Neural cell (in vitro differentiated cells): Measurements from ENCODE around the gene HUS1B. TPM values are rescaled to one million over a fixed set of nuclear protein-coding genes. Genes with fewer than 3 reads are reported as not detected.

Experiments
- H2AFZ ChIP-seq: fragments of 200-600, 300-800 bp; sonication (generic), shearing (Covaris generic); 2 replicates; pipeline ENCODE4 v1.6.0; 2014; ENCODE audit warnings: low read depth, mild to moderate bottlenecking, antibody characterized with exemption, low read length, moderate library complexity
- H3F3A ChIP-seq: fragments of 200-600 bp; shearing (Covaris generic); 2 replicates; pipeline ENCODE4 v1.6.1; 2016; ENCODE audit warnings: mild to moderate bottlenecking, moderate library complexity, mixed read lengths, antibody characterized with exemption, low read length; ENCODE audit not compliant: insufficient read depth, poor library complexity, severe bottlenecking
- H3K27ac ChIP-seq: fragments of 200-600, 300-800 bp; sonication (generic), shearing (Covaris generic); 2 replicates; pipeline ENCODE4 v1.5.1; 2014; ENCODE audit warnings: mild to moderate bottlenecking, low read length, moderate library complexity
- H3K27me3 ChIP-seq: fragments of 300-800, 200-600 bp; sonication (generic), shearing (Covaris generic); 2 replicates; pipeline ENCODE4 v1.6.0; 2014; ENCODE audit warnings: mild to moderate bottlenecking, low read depth, low read length, moderate library complexity; ENCODE audit not compliant: insufficient read depth
- H3K36me3 ChIP-seq: fragments of 300-800, 200-600 bp; sonication (generic), shearing (Covaris generic); 2 replicates; pipeline ENCODE4 v1.5.1; 2014; ENCODE audit warnings: mild to moderate bottlenecking, antibody characterized with exemption, low read length, moderate library complexity; ENCODE audit not compliant: insufficient read depth
- H3K4me2 ChIP-seq: fragments of 300-800, 200-600 bp; sonication (generic), shearing (Covaris generic); 2 replicates; pipeline ENCODE4 v1.6.0; 2014; ENCODE audit warnings: mild to moderate bottlenecking, low read length
- H3K4me3 ChIP-seq: fragments of 300-800, 200-600 bp; sonication (generic), shearing (Covaris generic); 2 replicates; pipeline ENCODE4 v1.5.1; 2014; ENCODE audit warnings: mild to moderate bottlenecking, low read length, moderate library complexity
- H3K79me2 ChIP-seq: fragments of 200-600 bp; shearing (Covaris generic); replicated peaks from 2 replicates; pipeline ENCODE4 v1.6.0; 2014; ENCODE audit warnings: mild to moderate bottlenecking, low read length, moderate library complexity; ENCODE audit not compliant: insufficient read depth
- H3K9ac ChIP-seq: fragments of 300-800, 200-600 bp; sonication (generic), shearing (Covaris generic); 2 replicates; pipeline ENCODE4 v1.6.1; 2016; ENCODE audit warnings: mild to moderate bottlenecking, low read length, mixed read lengths
- H3K9me2 ChIP-seq: fragments of 200-600 bp; shearing (Covaris generic); 2 replicates; pipeline ENCODE4 v1.6.1; 2016; ENCODE audit warnings: mild to moderate bottlenecking, low read length, mixed read lengths; ENCODE audit not compliant: insufficient read depth
- H3K9me3 ChIP-seq: fragments of 200-600, 300-800 bp; sonication (generic), shearing (Covaris generic); 2 replicates; pipeline ENCODE4 v1.6.1; 2016; ENCODE audit warnings: mild to moderate bottlenecking, mixed run types, low read length, moderate library complexity, mixed read lengths
- H4K20me1 ChIP-seq: fragments of 200-600 bp; shearing (Covaris generic); 2 replicates; pipeline ENCODE4 v1.6.1; 2016; ENCODE audit warnings: mild to moderate bottlenecking, mixed run types; ENCODE audit not compliant: insufficient read depth
- CTCF ChIP-seq: fragments of 450-650 bp; IDR thresholded peaks from 2 replicates; pipeline ENCODE4 v1.5.1; 2014; ENCODE audit warnings: antibody characterized with exemption, mild to moderate bottlenecking, moderate library complexity; ENCODE audit not compliant: poor library complexity, severe bottlenecking
- EP300 ChIP-seq: fragments of 450-650 bp; conservative IDR thresholded peaks from 2 replicates; pipeline ENCODE4 v1.6.1; 2014; ENCODE audit warnings: antibody characterized with exemption, mild to moderate bottlenecking, moderate library complexity; ENCODE audit not compliant: poor library complexity, severe bottlenecking
- EZH2 ChIP-seq: fragments of 200-600, 300-800 bp; shearing (Covaris generic), sonication (generic); IDR thresholded peaks from 2 replicates; pipeline ENCODE4 v1.6.1; 2014; ENCODE audit warnings: antibody characterized with exemption, low read length, borderline replicate concordance, mild to moderate bottlenecking; ENCODE audit not compliant: insufficient read depth, poor library complexity, severe bottlenecking
- MXI1 ChIP-seq: fragments of 450-650 bp; conservative IDR thresholded peaks from 2 replicates; pipeline ENCODE4 v1.6.1; 2014; ENCODE audit warnings: antibody characterized with exemption, mild to moderate bottlenecking; ENCODE audit not compliant: poor library complexity, severe bottlenecking
- POLR2AphosphoS5 ChIP-seq: IDR thresholded peaks from 2 replicates; pipeline ENCODE4 v1.6.1; 2012
- RAD21 ChIP-seq: fragments of 450-650 bp; conservative IDR thresholded peaks from 2 replicates; pipeline ENCODE4 v1.6.1; 2014; ENCODE audit warnings: antibody characterized with exemption, mild to moderate bottlenecking, moderate library complexity
- SMC3 ChIP-seq: fragments of 450-650 bp; conservative IDR thresholded peaks from 2 replicates; pipeline ENCODE4 v1.6.1; 2014; ENCODE audit warnings: antibody characterized with exemption, mild to moderate bottlenecking, moderate library complexity; ENCODE audit not compliant: poor library complexity
- TAF1 ChIP-seq: IDR thresholded peaks from 2 replicates; pipeline ENCODE4 v1.6.1; 2012; ENCODE audit warnings: low read depth
- polyA plus RNA-seq: library from polyadenylated mRNA; depleted of rRNA; stranded (reverse); fragments of >200 nt; gene quantifications from 2 replicates; pipeline ENCODE4 v1.2.3, GENCODE V29; 2014
- TF ChIP-seq, protein P1 (sequence below): IDR thresholded peaks from 2 replicates; pipeline ENCODE4 v1.6.1; 2012; ENCODE audit warnings: borderline replicate concordance

HUS1B gene
- polyA plus RNA-seq, 1 donor from 2014 or later, result 0.52 TPM

DNA sequence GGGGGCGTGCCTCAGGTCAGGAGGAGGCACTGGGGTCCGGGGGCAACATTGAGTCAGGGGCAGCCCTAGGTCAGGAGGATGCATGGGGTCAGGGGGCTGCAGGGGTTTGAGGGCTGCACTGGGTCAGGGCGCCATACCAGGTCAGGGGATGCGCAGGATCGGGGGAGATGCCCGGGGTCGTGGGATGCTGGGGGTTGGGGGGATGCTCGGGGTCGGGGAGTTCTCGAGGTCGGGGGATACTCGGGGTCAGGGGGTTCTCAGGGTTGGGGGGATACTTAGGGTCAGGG is 36.8 kb upstream of the HUS1B start:
- Histone ChIP-seq H3K79me2 (peaks cover 33% of the 10 kb centered on the region), H3K4me2 (peak overlapping the region; percentile 82), H3K27ac (no peak overlapping the region), H3K9ac (peak overlapping the region; percentile 87), H3K27me3 (no peaks in the 10 kb centered on the region), H3K9me2 (no peaks in the 10 kb centered on the region), H3K4me3 (peak overlapping the region; percentile 97), H3F3A (no peaks in the 10 kb centered on the region), H4K20me1 (no peaks in the 10 kb centered on the region), H3K36me3 (no peaks in the 10 kb centered on the region), H2AFZ (peak overlapping the region; percentile 87), H3K9me3 (no peaks in the 10 kb centered on the region)
- TF ChIP-seq EZH2, result no peak
- TF ChIP-seq TAF1, result no peak
- TF ChIP-seq CTCF, result no peak
- no peak for TF ChIP-seq MXI1
- no peak for TF ChIP-seq POLR2AphosphoS5
- TF ChIP-seq EP300, result no peak

- Histone ChIP-seq H3K27ac (peak within 1 kb of the TSS; percentile 65), H3K9me2 (no peaks in the 10 kb centered on the region), H3K9me3 (no peaks in the 10 kb centered on the region), H4K20me1 (no peaks in the 10 kb centered on the region), H3K36me3 (no peaks in the 10 kb centered on the region), H3K4me2 (peak within 1 kb of the TSS; percentile 84), H3K79me2 (peaks cover 35% of the 10 kb centered on the region), H2AFZ (peak within 1 kb of the TSS; percentile 87), H3K4me3 (peak within 1 kb of the TSS; percentile 97), H3K9ac (peak within 1 kb of the TSS; percentile 87), H3F3A (no peaks in the 10 kb centered on the region), H3K27me3 (no peaks in the 10 kb centered on the region)
- TF ChIP-seq RAD21 (no peak), CTCF (peak; percentile 59), EP300 (peak; percentile 70), TAF1 (peak; percentile 97), EZH2 (no peak), MXI1 (peak; percentile 72), SMC3 (peak; percentile 27), POLR2AphosphoS5 (peak; percentile 91)
- TF ChIP-seq, protein P1, sequence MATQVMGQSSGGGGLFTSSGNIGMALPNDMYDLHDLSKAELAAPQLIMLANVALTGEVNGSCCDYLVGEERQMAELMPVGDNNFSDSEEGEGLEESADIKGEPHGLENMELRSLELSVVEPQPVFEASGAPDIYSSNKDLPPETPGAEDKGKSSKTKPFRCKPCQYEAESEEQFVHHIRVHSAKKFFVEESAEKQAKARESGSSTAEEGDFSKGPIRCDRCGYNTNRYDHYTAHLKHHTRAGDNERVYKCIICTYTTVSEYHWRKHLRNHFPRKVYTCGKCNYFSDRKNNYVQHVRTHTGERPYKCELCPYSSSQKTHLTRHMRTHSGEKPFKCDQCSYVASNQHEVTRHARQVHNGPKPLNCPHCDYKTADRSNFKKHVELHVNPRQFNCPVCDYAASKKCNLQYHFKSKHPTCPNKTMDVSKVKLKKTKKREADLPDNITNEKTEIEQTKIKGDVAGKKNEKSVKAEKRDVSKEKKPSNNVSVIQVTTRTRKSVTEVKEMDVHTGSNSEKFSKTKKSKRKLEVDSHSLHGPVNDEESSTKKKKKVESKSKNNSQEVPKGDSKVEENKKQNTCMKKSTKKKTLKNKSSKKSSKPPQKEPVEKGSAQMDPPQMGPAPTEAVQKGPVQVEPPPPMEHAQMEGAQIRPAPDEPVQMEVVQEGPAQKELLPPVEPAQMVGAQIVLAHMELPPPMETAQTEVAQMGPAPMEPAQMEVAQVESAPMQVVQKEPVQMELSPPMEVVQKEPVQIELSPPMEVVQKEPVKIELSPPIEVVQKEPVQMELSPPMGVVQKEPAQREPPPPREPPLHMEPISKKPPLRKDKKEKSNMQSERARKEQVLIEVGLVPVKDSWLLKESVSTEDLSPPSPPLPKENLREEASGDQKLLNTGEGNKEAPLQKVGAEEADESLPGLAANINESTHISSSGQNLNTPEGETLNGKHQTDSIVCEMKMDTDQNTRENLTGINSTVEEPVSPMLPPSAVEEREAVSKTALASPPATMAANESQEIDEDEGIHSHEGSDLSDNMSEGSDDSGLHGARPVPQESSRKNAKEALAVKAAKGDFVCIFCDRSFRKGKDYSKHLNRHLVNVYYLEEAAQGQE, result peak; percentile 64
Observed at GRCh38 chr6:692858-693722, 36.2 kb upstream of the HUS1B start, which contains the start of gene EXOC2. EXOC2 (minus strand) TSS chr6:693139; CDS start chr6:637818, 55,321 bp downstream.
